Endodermal cell (in vitro differentiated cells): Measurements from ENCODE around the gene IQGAP2. TPM values are rescaled to one million over a fixed set of nuclear protein-coding genes. Genes with fewer than 3 reads are reported as not detected.
"Not testable (repeated sequence)": the region's sequence is repeated elsewhere in the genome, so short reads cannot be mapped to it uniquely, and the experiment has no call there.

Experiments
- DNase-seq: peaks from one replicate; pipeline ENCODE4 v3.0.0-alpha.2; 2017
- H3K27ac ChIP-seq: 2 replicates; pipeline ENCODE4 v1.5.1; 2013; ENCODE audit warnings: mild to moderate bottlenecking, low read depth, low read length, moderate library complexity
- H3K27me3 ChIP-seq: 2 replicates; pipeline ENCODE4 v1.6.1; 2013; ENCODE audit warnings: mild to moderate bottlenecking, low read length, moderate library complexity; ENCODE audit not compliant: insufficient read depth, control insufficient read depth, poor library complexity, severe bottlenecking
- H3K36me3 ChIP-seq: 2 replicates; pipeline ENCODE4 v1.7.0; 2013; ENCODE audit warnings: mild to moderate bottlenecking, low read length, moderate library complexity; ENCODE audit not compliant: control insufficient read depth, insufficient read depth
- H3K4me1 ChIP-seq: one replicate; pipeline ENCODE4 v1.7.0; 2013; ENCODE audit warnings: low read length; ENCODE audit not compliant: control insufficient read depth, insufficient read depth
- H3K4me3 ChIP-seq: 2 replicates; pipeline ENCODE4 v1.5.1; 2013; ENCODE audit warnings: mild to moderate bottlenecking, low read length, moderate library complexity
- H3K9ac ChIP-seq: 2 replicates; pipeline ENCODE4 v1.6.1; 2013; ENCODE audit warnings: mild to moderate bottlenecking, low read length, moderate library complexity; ENCODE audit not compliant: poor library complexity, severe bottlenecking; ENCODE audit errors: extremely low read depth
- H3K9me3 ChIP-seq: 2 replicates; pipeline ENCODE4 v1.6.1; 2013; ENCODE audit warnings: mild to moderate bottlenecking, low read length, moderate library complexity; ENCODE audit not compliant: control insufficient read depth
- H3K27ac Mint-ChIP-seq: 2 replicates; pipeline ENCODE4 v1.8.0; 2020; ENCODE audit warnings: mixed read lengths
- H3K27me3 Mint-ChIP-seq: 2 replicates; pipeline ENCODE4 v1.8.0; 2021; ENCODE audit warnings: mild to moderate bottlenecking, mixed read lengths; ENCODE audit not compliant: insufficient read depth
- H3K36me3 Mint-ChIP-seq: 2 replicates; pipeline ENCODE4 v1.8.0; 2020; ENCODE audit warnings: low read depth, mixed read lengths
- H3K4me1 Mint-ChIP-seq: 2 replicates; pipeline ENCODE4 v1.8.0; 2020; ENCODE audit warnings: mixed read lengths
- H3K4me3 Mint-ChIP-seq: 2 replicates; pipeline ENCODE4 v1.8.0; 2020; ENCODE audit warnings: mild to moderate bottlenecking, moderate library complexity, mixed read lengths
- H3K9me3 Mint-ChIP-seq: 2 replicates; pipeline ENCODE4 v1.8.0; 2020; ENCODE audit warnings: mild to moderate bottlenecking, mixed read lengths
- WGBS, 2 experiments: methylation state at CpG; one replicate each; pipeline versions ENCODE4 v1.1.5 to v1.1.7; 2013; ENCODE audit warnings: missing lambda C conversion rate in 2 of 2, mixed read lengths in 1 of 2; ENCODE audit not compliant: insufficient coverage in 1 of 2, insufficient read length in 1 of 2; 5-methylcytosine and 5-hydroxymethylcytosine counted together
- total RNA-seq, 2 donors: library from RNA; stranded (reverse); fragmentation: NEBNext Ultra II Directional in 1 of 2; extraction: Animal tissue kit (Norgen Biotek cat#: 25700) in 1 of 2; gene quantifications; 2 replicates in 1 of 2; 3 replicates in 1 of 2; pipeline ENCODE4 v1.2.1, GENCODE V29; 2021
- TF ChIP-seq, protein P1 (sequence below): fragments of 200-600 bp; sonication (generic); conservative IDR thresholded peaks from 2 replicates; pipeline ENCODE4 v1.5.0; 2021; ENCODE audit warnings: antibody characterized with exemption, mild to moderate bottlenecking

IQGAP2 gene
- total RNA-seq, 2 donors from 2014 or later: 8.3 to 19.4 TPM

DNA sequence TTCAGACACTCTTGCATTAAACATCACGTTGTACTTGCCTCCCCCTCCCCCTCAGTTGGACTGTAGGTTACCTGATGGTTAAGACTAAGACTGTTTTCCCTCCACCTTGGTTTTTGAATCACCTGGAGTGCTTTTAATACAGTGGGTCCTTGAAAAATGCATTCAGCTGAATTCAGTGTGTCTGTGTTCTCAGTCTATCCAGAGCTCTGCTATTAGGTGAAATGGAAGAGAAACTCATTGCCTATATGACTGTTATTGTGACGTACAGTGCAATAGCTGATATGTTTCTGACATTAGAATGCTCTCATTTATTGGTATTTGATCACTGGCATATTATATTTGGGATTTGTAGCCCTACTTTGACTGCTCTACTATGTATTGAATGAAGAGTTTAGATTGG, 111.6 kb downstream of the IQGAP2 start:
- TF ChIP-seq, protein P1, sequence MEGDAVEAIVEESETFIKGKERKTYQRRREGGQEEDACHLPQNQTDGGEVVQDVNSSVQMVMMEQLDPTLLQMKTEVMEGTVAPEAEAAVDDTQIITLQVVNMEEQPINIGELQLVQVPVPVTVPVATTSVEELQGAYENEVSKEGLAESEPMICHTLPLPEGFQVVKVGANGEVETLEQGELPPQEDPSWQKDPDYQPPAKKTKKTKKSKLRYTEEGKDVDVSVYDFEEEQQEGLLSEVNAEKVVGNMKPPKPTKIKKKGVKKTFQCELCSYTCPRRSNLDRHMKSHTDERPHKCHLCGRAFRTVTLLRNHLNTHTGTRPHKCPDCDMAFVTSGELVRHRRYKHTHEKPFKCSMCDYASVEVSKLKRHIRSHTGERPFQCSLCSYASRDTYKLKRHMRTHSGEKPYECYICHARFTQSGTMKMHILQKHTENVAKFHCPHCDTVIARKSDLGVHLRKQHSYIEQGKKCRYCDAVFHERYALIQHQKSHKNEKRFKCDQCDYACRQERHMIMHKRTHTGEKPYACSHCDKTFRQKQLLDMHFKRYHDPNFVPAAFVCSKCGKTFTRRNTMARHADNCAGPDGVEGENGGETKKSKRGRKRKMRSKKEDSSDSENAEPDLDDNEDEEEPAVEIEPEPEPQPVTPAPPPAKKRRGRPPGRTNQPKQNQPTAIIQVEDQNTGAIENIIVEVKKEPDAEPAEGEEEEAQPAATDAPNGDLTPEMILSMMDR: no peak
- H3K4me3 ChIP-seq: no peak overlapping the region
- H3K4me3 Mint-ChIP-seq: no peak overlapping the region
- peaks cover 32% of the 10 kb centered on the region for H3K27me3 ChIP-seq
- no peak overlapping the region for H3K27ac ChIP-seq
- H3K4me1 Mint-ChIP-seq: peaks cover 9% of the 10 kb centered on the region
- no peak overlapping the region for H3K9ac ChIP-seq
- H3K4me1 ChIP-seq: no peaks in the 10 kb centered on the region
- peaks cover 31% of the 10 kb centered on the region for H3K27me3 Mint-ChIP-seq
- H3K36me3 ChIP-seq: no peaks in the 10 kb centered on the region
- peaks cover 4% of the 10 kb centered on the region for H3K36me3 Mint-ChIP-seq
- H3K9me3 ChIP-seq: no peaks in the 10 kb centered on the region
- H3K27ac Mint-ChIP-seq: no peak overlapping the region
- WGBS, 2 experiments: 87% methylated on average over 2 of the region's 2 CpGs; no CpG with 5 or more reads in 1 of the 2 experiments
- DNase-seq: no peak
- H3K9me3 Mint-ChIP-seq: peaks cover 17% of the 10 kb centered on the region

DNA sequence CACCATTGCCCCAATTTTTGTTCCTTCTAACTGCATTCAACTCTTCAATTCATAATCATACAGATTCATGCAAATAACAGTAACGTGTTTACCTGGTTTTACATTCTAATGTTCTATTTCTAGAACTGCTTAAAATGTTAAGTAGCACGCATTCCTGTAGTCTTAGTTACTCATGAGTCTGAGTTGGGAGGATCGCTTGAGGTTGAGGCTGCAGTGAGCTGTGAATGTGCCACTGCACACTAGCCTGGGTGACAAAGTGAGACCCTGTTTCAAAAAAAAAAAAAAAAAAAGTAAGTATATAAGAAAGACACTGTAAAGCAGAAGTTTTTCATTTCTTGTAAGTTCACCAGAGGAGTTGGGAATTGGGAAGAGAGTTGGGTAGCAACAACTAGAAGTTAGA, 114.2 kb downstream of the IQGAP2 start:
- H3K27me3 ChIP-seq: peaks cover 17% of the 10 kb centered on the region
- Mint-ChIP-seq H3K36me3 (peaks cover 4% of the 10 kb centered on the region), H3K9me3 (peaks cover 17% of the 10 kb centered on the region), H3K27ac (no peak overlapping the region), H3K27me3 (peaks cover 10% of the 10 kb centered on the region), H3K4me3 (no peak overlapping the region), H3K4me1 (peaks cover 10% of the 10 kb centered on the region)
- H3K9ac ChIP-seq: no peak overlapping the region
- DNase-seq: no peak
- WGBS, 2 experiments: 96 to 100% methylated on average over 3 of the region's 3 CpGs
- H3K4me1 ChIP-seq: no peaks in the 10 kb centered on the region
- H3K9me3 ChIP-seq: no peaks in the 10 kb centered on the region
- no peak overlapping the region for H3K4me3 ChIP-seq
- H3K27ac ChIP-seq: no peak overlapping the region
- no peaks in the 10 kb centered on the region for H3K36me3 ChIP-seq
- TF ChIP-seq, protein P1: no peak

GRCh38 chr5:76518246-76518645, 115.2 kb downstream of the IQGAP2 start:
- not testable (repeated sequence) for H3K27ac Mint-ChIP-seq, H3K36me3 ChIP-seq, H3K9ac ChIP-seq, H3K27ac ChIP-seq, H3K9me3 ChIP-seq, H3K4me1 ChIP-seq, DNase-seq, H3K4me3 Mint-ChIP-seq, H3K36me3 Mint-ChIP-seq, H3K4me3 ChIP-seq
- H3K27me3 Mint-ChIP-seq: peaks cover 11% of the 10 kb centered on the region
- peaks cover 13% of the 10 kb centered on the region for H3K27me3 ChIP-seq
- 87 to 100% methylated on average over 3 to 5 of the region's 5 CpGs for whole genome bisulfite sequencing, 2 experiments
- H3K4me1 Mint-ChIP-seq: peaks cover 18% of the 10 kb centered on the region
- peaks cover 17% of the 10 kb centered on the region for H3K9me3 Mint-ChIP-seq

DNA sequence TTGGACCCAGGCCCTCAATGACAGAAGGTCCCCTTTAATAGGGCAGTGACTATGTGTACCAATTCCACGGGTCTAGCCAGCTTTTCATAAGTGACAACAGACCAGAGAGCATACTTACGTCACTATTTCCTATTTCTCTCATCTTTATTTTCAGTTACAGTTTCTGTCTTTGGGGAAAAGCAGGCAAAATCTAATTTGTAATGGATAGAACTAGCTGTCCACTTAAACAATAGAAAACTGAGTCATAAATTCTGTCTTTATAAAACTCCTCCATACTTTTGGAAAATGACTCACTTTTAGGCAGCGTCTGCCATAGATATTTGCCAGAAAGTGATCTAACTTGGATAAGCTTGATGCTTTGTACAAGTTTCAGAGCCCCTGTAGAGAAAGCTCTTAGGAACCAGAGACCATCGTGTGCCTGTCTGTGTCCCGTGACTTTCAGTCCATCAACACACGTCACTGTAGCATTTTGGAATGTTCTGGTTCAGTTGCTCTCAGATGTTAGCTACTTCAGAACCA, 118.2 kb downstream of the IQGAP2 start:
- Mint-ChIP-seq H3K9me3 (peaks cover 17% of the 10 kb centered on the region), H3K36me3 (peaks cover 4% of the 10 kb centered on the region), H3K27ac (no peak overlapping the region), H3K4me1 (peaks cover 24% of the 10 kb centered on the region), H3K4me3 (no peak overlapping the region), H3K27me3 (peaks cover 6% of the 10 kb centered on the region)
- no peaks in the 10 kb centered on the region for H3K27me3 ChIP-seq
- WGBS, 2 experiments: 89 to 93% methylated on average over 4 to 6 of the region's 6 CpGs
- no peaks in the 10 kb centered on the region for H3K9me3 ChIP-seq
- no peak for DNase-seq
- H3K4me1 ChIP-seq: no peaks in the 10 kb centered on the region
- TF ChIP-seq, protein P1: no peak
- H3K4me3 ChIP-seq: no peak overlapping the region
- H3K9ac ChIP-seq: no peak overlapping the region
- H3K36me3 ChIP-seq: no peaks in the 10 kb centered on the region
- no peak overlapping the region for H3K27ac ChIP-seq
